Eye (tissue), 1 donor: ENCODE results near the gene POU2F3.

Experiments
- DNase-seq: peaks from one replicate; pipeline ENCODE4 v3.0.0-alpha.2; 2015

The POU2F3 gene

GRCh38 chr11:120226714-120227113 is 13.2 kb upstream of the POU2F3 start:
- no peak for DNase-seq

GRCh38 chr11:120227228-120227852 is 12.6 kb upstream of the POU2F3 start:
- no peak for DNase-seq

- no peak for DNase-seq
Observed at GRCh38 chr11:120228794-120229384, 11.1 kb upstream of the POU2F3 start.

GRCh38 chr11:120229451-120230424 is 10.2 kb upstream of the POU2F3 start:
- DNase-seq = peak; percentile 68

GRCh38 chr11:120230433-120231071 is 9.4 kb upstream of the POU2F3 start:
- no peak for DNase-seq

GRCh38 chr11:120231963-120232362 is 8.0 kb upstream of the POU2F3 start:
- no peak for DNase-seq

- no peak for DNase-seq
Observed at GRCh38 chr11:120233207-120233803, 6.6 kb upstream of the POU2F3 start.

- peak; percentile 72 for DNase-seq
Observed at GRCh38 chr11:120235024-120235628, 4.8 kb upstream of the POU2F3 start.

GRCh38 chr11:120236169-120237107 is 3.5 kb upstream of the POU2F3 start:
- DNase-seq = no peak

GRCh38 chr11:120238968-120239620 is 846 bp upstream of the POU2F3 start:
- no peak for DNase-seq

- no peak for DNase-seq
Observed at GRCh38 chr11:120240866-120241265, 926 bp downstream of the POU2F3 start.

GRCh38 chr11:120241277-120241676 is 1.3 kb downstream of the POU2F3 start:
- no peak for DNase-seq

GRCh38 chr11:120243221-120243620 is 3.3 kb downstream of the POU2F3 start:
- no peak for DNase-seq

- DNase-seq = no peak
Observed at GRCh38 chr11:120244476-120245365, 4.8 kb downstream of the POU2F3 start.

GRCh38 chr11:120245434-120245833 is 5.5 kb downstream of the POU2F3 start:
- DNase-seq = no peak

GRCh38 chr11:120248551-120249278 is 8.8 kb downstream of the POU2F3 start:
- DNase-seq = no peak

- no peak for DNase-seq
Observed at GRCh38 chr11:120249279-120250262, 9.6 kb downstream of the POU2F3 start.
